HK-2 (cell line): ENCODE measurements around the gene AUTS2.

Source experiments
- DNase-seq: peaks from one replicate; pipeline ENCODE4 v3.0.0-alpha.2; 2018; ENCODE audit not compliant: unreplicated experiment

Gene AUTS2

DNA sequence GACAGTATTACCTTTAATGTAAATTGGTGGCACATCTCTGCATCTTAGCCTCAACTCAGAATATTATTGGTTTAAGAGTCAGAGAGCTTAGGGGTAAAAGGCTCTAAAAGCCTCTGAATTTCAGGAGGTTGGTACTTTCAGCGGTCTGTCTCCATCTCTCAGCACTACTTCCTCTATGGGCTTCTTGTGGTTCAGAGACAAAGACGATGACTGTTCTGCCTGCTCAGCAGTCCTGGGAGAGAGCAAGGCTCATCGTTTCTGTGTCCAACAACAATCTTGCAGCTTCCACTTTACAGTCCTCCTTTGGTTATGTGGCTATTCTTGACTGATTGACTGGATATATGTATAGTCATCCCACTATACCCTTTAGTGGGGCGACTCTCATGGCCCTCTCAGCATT is 394.7 kb downstream of the AUTS2 start:
- no peak for DNase-seq

- DNase-seq = no peak
These were observed 395.9 kb downstream of the AUTS2 start for GRCh38 chr7:69994218-69994617.

DNA sequence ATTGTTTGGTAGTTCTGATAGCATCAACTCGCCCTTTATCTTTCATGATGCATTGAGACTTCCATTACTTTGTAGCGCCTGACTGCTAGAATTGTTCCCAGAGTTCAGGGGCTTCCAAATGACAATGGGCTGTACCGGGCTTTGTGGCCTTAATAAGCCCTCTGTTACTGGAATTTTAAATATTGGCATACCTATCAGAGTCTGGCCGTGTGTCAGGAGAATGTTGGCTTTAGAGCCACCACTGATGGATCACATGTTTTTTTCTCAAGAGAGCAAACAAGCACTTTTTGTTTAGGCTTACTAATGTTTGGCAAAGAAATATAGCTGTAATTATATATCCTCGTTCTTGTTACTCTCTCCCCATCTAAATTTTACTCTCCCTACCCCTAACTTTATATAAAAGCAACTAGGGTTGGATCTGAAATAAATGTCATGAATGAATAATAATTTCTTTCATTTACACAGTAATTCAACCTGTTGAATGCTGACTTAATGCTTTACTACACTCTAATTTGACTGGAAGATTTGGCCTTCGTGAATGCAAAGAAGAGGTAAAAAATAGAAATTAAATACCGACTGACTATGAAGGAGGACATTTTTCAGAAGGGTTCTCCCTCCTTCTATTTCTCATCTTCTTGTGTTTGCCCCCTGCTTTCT is 396.7 kb downstream of the AUTS2 start:
- DNase-seq = no peak

DNA sequence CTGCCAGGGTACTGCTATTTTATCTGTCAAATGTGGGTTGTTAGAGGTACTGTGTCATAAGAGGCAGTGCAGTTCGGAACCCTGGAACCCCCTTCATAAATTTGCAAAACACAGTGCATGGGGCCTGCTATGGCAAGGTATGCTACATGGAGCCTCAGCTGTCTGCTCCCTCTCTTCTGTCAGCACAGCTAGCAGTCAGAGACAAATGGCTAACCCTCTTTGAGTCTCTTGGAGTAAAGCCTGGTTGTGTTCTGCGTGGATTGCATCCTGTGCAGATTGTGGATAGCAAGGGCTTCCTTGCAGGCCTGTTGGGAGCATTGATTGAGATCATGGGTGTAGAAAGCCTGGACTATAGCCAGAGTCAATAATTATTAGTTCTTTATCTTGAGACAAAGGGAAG is 397.8 kb downstream of the AUTS2 start:
- DNase-seq = no peak

DNA sequence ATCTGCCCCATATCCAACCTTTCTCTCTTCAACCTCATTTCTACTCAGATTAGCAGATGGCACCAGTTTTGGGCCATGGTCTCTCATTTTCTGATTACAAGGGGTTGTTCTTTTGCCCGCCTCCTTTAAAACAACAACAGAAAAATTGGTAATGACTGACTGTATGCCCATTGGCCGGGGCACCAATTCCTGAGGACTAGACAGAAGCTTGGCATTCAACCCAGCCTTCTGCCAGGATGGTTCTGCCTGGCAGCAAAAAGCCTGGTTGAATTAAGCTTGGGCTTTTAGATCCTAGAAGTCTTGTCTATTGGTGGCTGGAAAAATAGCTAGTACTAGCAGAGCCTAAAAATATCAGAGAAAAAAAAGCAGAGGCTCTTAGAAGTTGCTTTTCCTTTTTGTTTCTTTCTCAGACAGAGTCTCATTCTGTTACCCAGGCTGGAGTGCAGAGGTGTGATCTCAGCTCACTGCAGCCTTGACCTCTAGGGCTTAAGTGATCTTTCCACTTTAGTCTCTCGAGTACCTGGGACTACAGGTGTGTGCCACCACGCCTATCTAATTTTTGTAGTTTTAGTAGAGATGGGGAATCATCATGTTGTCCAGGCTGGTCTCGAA is 402.6 kb downstream of the AUTS2 start:
- no peak for DNase-seq

- no peak for DNase-seq
These were observed 407.2 kb downstream of the AUTS2 start for GRCh38 chr7:70005480-70005879.

DNA sequence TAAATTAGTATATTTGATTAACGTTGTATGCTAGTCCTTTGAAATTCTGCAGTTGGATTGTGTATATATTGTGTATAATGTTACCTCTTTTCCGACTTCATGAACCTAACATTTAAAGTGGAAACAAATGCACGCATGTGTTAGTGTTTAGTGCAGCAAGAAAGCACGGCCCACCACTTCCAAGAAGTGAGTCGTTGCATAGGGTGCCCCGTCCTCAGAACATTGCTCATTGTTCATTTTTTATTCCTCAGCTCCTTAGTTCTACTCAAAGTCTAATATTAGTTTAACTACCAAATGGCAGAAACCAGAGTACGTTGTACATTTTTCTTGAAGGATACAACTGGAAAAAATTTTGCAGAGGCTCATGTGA is 407.6 kb downstream of the AUTS2 start:
- no peak for DNase-seq

DNA sequence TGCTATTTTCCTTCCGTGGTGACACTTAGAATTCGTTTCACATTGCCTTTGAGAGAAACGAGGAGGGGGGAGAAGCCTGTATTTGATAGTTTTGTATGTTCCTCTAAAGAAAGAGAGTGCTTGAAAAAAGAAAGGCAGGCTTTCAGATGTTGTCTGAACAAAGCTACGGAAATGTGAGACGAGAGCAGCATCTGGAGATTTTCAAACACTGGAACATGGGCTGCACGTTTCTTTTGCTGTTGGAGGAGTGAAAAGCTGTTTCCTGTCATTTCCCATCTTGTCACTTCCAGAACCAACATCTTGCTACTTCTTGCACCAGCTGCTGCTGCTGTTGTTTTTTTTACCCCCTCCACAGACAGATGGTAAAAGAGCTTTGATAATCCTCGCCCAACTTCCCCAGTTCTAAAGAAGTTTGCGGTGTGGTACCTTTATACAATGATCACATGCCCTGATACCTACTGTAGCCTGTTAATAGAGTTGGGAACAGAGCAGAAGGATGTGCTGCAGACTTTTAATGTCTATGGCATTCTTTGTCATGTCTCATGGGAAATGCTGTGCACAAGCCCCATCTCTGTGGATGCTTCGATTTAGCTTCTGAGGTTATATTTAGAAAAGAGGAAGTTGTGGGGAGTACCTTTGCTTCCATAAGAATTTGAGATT is 408.1 kb downstream of the AUTS2 start:
- no peak for DNase-seq

DNA sequence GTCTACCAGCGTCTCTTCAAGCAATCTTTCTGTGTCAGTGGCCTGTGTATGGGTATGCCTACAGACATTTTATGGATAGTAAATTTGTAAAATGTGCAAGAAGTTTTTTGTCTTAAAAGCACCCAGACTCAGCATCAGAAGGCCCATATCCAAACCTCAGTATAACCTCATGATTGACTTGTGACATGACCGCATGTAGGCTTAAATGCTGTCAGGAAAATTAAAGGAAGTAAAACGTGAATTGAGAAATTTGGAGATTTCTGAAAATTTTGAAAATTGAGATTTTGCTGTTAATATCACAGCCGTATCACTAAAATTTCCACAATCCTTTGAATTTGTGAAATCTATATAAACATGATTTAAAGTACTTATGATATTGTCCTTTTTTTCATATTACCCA is 410.2 kb downstream of the AUTS2 start:
- no peak for DNase-seq

- no peak for DNase-seq
These were observed 416.4 kb downstream of the AUTS2 start for GRCh38 chr7:70014472-70015177.

DNA sequence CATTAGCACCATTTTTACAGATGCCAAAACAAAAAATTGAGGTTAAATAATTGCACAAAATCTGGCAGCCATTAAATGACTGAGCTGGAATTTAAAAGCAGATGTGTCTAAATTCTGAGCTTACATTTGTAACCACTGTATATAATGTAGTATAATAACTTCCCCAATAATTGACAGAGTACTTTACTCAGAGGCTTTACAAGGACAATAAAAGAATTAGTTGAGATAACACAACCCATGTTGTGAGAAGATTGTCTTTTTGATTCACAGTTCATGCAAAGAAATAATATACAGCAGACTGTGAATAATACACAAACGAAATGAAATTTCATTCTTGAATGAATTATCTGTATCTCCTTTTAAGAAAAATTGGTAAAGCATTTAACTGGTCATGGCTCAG is 417.1 kb downstream of the AUTS2 start:
- DNase-seq = no peak

GRCh38 chr7:70016044-70016770 is 417.9 kb downstream of the AUTS2 start:
- DNase-seq = no peak

DNA sequence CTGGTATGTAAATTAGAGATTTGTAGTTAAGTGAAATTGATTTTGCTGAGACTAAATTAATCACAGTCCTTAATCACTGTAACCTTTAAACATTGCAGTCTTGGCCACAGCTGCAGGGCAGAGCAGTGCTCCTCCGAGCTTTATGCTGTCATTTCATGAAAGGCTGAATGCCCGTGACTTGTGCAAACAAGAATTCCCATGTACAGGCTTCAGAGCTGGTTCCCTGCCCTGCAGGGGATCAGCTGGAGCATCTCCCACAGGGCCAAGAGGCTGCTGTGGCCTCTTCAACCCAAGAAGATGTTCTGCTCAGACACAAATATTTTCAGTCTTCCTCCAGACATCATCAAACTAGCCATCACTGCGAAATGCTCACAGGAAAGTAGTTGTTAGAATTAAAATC is 419.1 kb downstream of the AUTS2 start:
- no peak for DNase-seq

DNA sequence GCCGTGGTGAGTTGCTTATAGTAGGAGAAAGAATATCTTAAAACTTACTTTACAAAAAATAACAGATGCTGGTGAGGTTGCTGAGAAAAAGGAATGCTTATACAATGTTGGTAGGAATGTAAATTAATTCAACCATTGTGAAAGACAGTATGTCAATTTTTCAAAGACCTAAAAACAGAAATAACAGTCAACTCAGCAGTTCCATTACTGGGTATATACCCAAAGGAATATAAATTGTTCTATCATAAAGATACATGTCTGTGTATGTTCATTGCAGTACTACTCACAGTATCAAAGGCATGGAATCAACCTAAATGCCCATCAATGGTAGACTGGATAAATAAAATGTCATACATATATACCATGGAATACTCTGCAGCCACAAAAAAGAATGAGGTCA is 420.4 kb downstream of the AUTS2 start:
- DNase-seq = no peak

DNA sequence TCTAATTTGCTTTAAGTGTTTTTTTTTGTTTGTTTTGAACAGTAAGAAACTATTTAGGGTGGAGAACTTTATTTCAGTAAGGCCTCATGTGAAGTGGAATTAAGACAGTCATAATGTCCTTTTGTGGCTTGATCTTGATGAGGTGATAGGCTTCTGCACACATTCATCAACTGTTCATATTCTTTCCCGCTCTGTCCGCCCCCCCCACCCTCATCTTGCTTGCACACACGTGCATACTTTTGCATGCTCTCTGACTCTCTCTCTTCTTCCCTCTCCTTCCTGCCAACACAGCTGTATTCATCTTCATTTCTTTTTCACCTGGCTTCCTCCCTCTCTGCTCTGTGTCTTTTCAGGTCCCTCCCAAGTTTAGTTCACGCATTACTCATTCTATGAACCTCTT is 429.6 kb downstream of the AUTS2 start:
- no peak for DNase-seq

- DNase-seq = no peak
These were observed 430.3 kb downstream of the AUTS2 start for GRCh38 chr7:70028620-70029019.

DNA sequence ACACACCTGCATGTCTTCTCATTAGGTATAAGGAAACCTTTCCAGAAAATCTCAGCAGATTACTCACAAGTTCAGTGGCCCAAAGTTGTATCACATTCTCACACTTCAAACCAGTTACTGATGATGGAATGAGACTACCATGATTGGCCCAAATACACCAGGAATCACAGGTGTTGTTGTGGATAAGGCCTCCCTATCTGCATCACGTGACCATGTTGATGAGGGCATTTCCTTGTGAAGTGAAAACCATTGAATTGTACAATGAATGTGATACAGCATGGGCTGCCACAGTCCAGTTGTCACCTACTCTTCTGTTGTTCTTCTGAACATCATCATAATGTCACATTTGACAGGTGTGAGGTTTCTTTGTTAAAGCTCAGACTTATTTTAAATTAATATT is 431.7 kb downstream of the AUTS2 start:
- DNase-seq = no peak

GRCh38 chr7:70030745-70031144 is 432.5 kb downstream of the AUTS2 start:
- DNase-seq = no peak

DNA sequence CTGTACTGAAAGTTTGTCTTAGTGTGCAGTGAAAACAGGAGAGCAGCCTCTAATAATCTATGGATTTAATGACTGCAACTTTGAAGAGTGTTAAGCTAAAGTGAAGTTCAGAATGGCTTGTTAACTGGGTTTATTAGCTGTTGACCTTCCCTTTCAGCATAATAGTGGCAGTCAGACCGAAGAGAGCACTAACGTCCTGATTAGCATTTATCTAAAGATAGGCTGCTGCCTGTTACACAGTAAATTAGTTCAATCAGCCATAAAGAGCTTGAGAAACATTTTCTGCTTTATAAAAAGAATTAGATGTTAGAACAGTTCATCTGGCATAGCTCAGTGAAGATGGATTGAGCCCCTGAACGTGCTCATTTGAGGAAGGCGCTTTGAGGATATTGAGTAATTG is 433.0 kb downstream of the AUTS2 start:
- no peak for DNase-seq

GRCh38 chr7:70032649-70033048 is 434.4 kb downstream of the AUTS2 start:
- no peak for DNase-seq

GRCh38 chr7:70033226-70033625 is 435.0 kb downstream of the AUTS2 start:
- no peak for DNase-seq

- DNase-seq = no peak
These were observed 436.7 kb downstream of the AUTS2 start for GRCh38 chr7:70034999-70035398.
